Endothelial cell of umbilical vein (primary cell): Measurements from ENCODE around the gene ALPK1. TPM values are rescaled to one million over a fixed set of nuclear protein-coding genes. Genes with fewer than 3 reads are reported as not detected.

Experiments used
- BruUV-seq: library from RNA; stranded (reverse); fragments of 400-500 nt; replicated peaks from 2 replicates; lab custom pipeline; 2021; lab: Mats Ljungman, UMichigan
- CTCF ChIA-PET: fragments of 300-600, 350-600 bp; sonication (Branson Sonifier 250); formaldehyde crosslinking; loops from one replicate; lab custom pipeline; 2021; ENCODE audit warnings: antibody characterized with exemption, inconsistent platforms; lab: Charles Lee
- POLR2A ChIA-PET: fragments of 300-600, 350-600 bp; sonication (Branson Sonifier 250); formaldehyde crosslinking; loops from one replicate; lab custom pipeline; 2021; ENCODE audit warnings: antibody characterized with exemption, inconsistent platforms; lab: Charles Lee
- DNase-seq: peaks from one replicate; pipeline ENCODE4 v3.0.0-alpha.2; 2011; ENCODE audit warnings: low read depth, low spot score
- FAIRE-seq: peaks from 2 replicates; lab custom pipeline; 2011; peaks lifted over from hg19 to GRCh38; lab: Jason Lieb, UNC
- H2AFZ ChIP-seq: 2 replicates; pipeline ENCODE4 v1.6.0; 2012; ENCODE audit warnings: low read depth, low read length, control low read depth, inconsistent platforms
- H3K27ac ChIP-seq: 2 replicates; pipeline ENCODE4 v1.5.1; 2011; ENCODE audit warnings: low read depth, mild to moderate bottlenecking, control low read depth, low read length, moderate library complexity; ENCODE audit not compliant: insufficient read depth
- H3K27me3 ChIP-seq, 2 experiments: 2 replicates each; pipeline versions ENCODE4 v1.6.0 to v1.6.1; 2011; ENCODE audit warnings: low read length in 2 of 2, mixed read lengths in 1 of 2; ENCODE audit not compliant: control insufficient read depth in 2 of 2, insufficient read depth in 2 of 2
- H3K36me3 ChIP-seq, 2 experiments: 2 replicates in 1 of 2; 3 replicates in 1 of 2; pipeline ENCODE4 v1.5.1; 2011; ENCODE audit warnings: low read length in 2 of 2, mild to moderate bottlenecking in 1 of 2, moderate library complexity in 1 of 2; ENCODE audit not compliant: control insufficient read depth in 2 of 2, insufficient read depth in 2 of 2; ENCODE audit errors: extremely low read depth in 1 of 2
- H3K4me1 ChIP-seq: 3 replicates; pipeline ENCODE4 v1.5.1; 2011; ENCODE audit warnings: mild to moderate bottlenecking, low read length; ENCODE audit not compliant: control insufficient read depth, insufficient read depth; ENCODE audit errors: extremely low read depth
- H3K4me2 ChIP-seq: 2 replicates; pipeline ENCODE4 v1.6.1; 2011; ENCODE audit warnings: low read length, control low read depth, mixed read lengths; ENCODE audit not compliant: insufficient read depth
- H3K4me3 ChIP-seq, 3 experiments: fragments of 200-600 bp in 1 of 3; sonication (generic), shearing (Covaris generic) in 1 of 3; replicated peaks in 1 of 3; 2 replicates each; pipeline ENCODE4 v1.5.1; 2011 to 2016; ENCODE audit warnings: control low read depth in 3 of 3, low read length in 3 of 3, mild to moderate bottlenecking in 2 of 3, inconsistent platforms in 1 of 3, low read depth in 1 of 3, moderate library complexity in 1 of 3; ENCODE audit not compliant: insufficient read depth in 1 of 3
- H3K79me2 ChIP-seq: 2 replicates; pipeline ENCODE4 v1.6.0; 2012; ENCODE audit warnings: low read length, inconsistent platforms; ENCODE audit not compliant: control insufficient read depth, insufficient read depth
- H3K9ac ChIP-seq: replicated peaks from 2 replicates; pipeline ENCODE3; 2011; ENCODE audit warnings: low read length, control low read depth; ENCODE audit not compliant: insufficient read depth; ENCODE audit errors: extremely low read depth
- H3K9me1 ChIP-seq: replicated peaks from 3 replicates; pipeline ENCODE4 v1.6.0; 2011; ENCODE audit warnings: mild to moderate bottlenecking, low read length; ENCODE audit not compliant: control insufficient read depth, insufficient read depth; ENCODE audit errors: extremely low read depth
- H3K9me3 ChIP-seq: replicated peaks from 2 replicates; pipeline ENCODE4 v1.5.1; 2012; ENCODE audit warnings: low read length, inconsistent platforms; ENCODE audit not compliant: control insufficient read depth, insufficient read depth
- H4K20me1 ChIP-seq: replicated peaks from 2 replicates; pipeline ENCODE3; 2011; ENCODE audit warnings: mild to moderate bottlenecking, low read length; ENCODE audit not compliant: control insufficient read depth, insufficient read depth; ENCODE audit errors: extremely low read depth
- CTCF ChIP-seq, 2 donors: IDR thresholded peaks; 1 replicate in 1 of 2; 2 replicates in 1 of 2; pipeline ENCODE4 v1.5.1; 2011; ENCODE audit warnings: low read length in 2 of 2, mild to moderate bottlenecking in 2 of 2, moderate library complexity in 2 of 2, control low read depth in 1 of 2, inconsistent platforms in 1 of 2, low read depth in 1 of 2; ENCODE audit not compliant: insufficient read depth in 1 of 2; ENCODE audit errors: extremely low read depth in 1 of 2
- EZH2 ChIP-seq: IDR thresholded peaks from 2 replicates; pipeline ENCODE4 v1.6.1; 2012; ENCODE audit warnings: borderline replicate concordance, low read depth, mild to moderate bottlenecking, moderate library complexity, low read length, inconsistent platforms; ENCODE audit not compliant: severe bottlenecking
- FOS ChIP-seq: IDR thresholded peaks from 2 replicates; pipeline ENCODE4 v1.6.1; 2011; ENCODE audit warnings: mild to moderate bottlenecking, low read length, moderate library complexity, borderline replicate concordance; ENCODE audit not compliant: insufficient read depth
- GATA2 ChIP-seq: IDR thresholded peaks from 2 replicates; pipeline ENCODE4 v1.7.0; 2011; ENCODE audit warnings: low read depth, mild to moderate bottlenecking, moderate library complexity, mixed read lengths, low read length; ENCODE audit not compliant: insufficient read length, insufficient read depth
- JUN ChIP-seq: IDR thresholded peaks from 2 replicates; pipeline ENCODE4 v1.6.1; 2011; ENCODE audit warnings: borderline replicate concordance, low read depth; ENCODE audit not compliant: insufficient read length, insufficient read depth
- MAX ChIP-seq: IDR thresholded peaks from 2 replicates; pipeline ENCODE4 v1.6.1; 2011; ENCODE audit not compliant: insufficient read depth, insufficient read length
- MYC ChIP-seq: IDR thresholded peaks from one replicate; pipeline ENCODE4 v1.6.1; 2011; ENCODE audit warnings: mild to moderate bottlenecking, low read depth, low read length
- POLR2A ChIP-seq: IDR thresholded peaks from 2 replicates; pipeline ENCODE4 v1.6.1; 2012; ENCODE audit warnings: low read depth, mild to moderate bottlenecking, control low read depth, low read length
- POLR2AphosphoS5 ChIP-seq: IDR thresholded peaks from 2 replicates; pipeline ENCODE4 v1.6.1; 2012; ENCODE audit warnings: low read depth, mild to moderate bottlenecking, control low read depth, low read length, moderate library complexity; ENCODE audit not compliant: insufficient read depth
- dilution Hi-C: fragments of 300-500 bp; cut with MboI; formaldehyde crosslinking; loops from one replicate; pipeline ENCODE4 v1.15.0; 2019; ENCODE audit warnings: low sequenced_read_pairs; ENCODE audit not compliant: extremely low pct_ligation_motif_present
- intact Hi-C: fragments of 100-400 bp; cut with micrococcal nuclease; formaldehyde crosslinking; loops from one replicate; pipeline ENCODE4 v1.10.0; 2022
- polyA plus RNA-seq, 4 experiments: library from polyadenylated mRNA; depleted of rRNA in 3 of 4; stranded (reverse) in 3 of 4; unstranded in 1 of 4; fragments of >200 nt; gene quantifications; 2 replicates each; pipeline versions ENCODE4 v1.2.1 to v1.2.3, GENCODE V29; 2011 to 2012; ENCODE audit warnings: missing spikeins in 1 of 4
- total RNA-seq: library from RNA; stranded (reverse); gene quantifications from 2 replicates; pipeline ENCODE4 v1.2.3, GENCODE V29; 2021

The ALPK1 gene
- total and polyA plus RNA-seq, 2 donors (not counting 3 experiments of a cell fraction or from before 2014, with no cell fraction given) = 1.4 to 5.5 TPM

GRCh38 chr4:112453321-112453720, 156.2 kb downstream of the ALPK1 start:
- Histone ChIP-seq H3K27ac (no peak overlapping the region), H3K79me2 (no peaks in the 10 kb centered on the region), H3K4me3 (no peak overlapping the region), H4K20me1 (no peaks in the 10 kb centered on the region), H3K9ac (no peak overlapping the region), H3K9me3 (no peaks in the 10 kb centered on the region), H3K9me1 (no peaks in the 10 kb centered on the region), H3K4me1 (no peaks in the 10 kb centered on the region), H3K4me2 (no peak overlapping the region), H3K36me3 (no peaks in the 10 kb centered on the region), H2AFZ (no peak overlapping the region), H3K27me3 (peaks cover 0 to 1% of the 10 kb centered on the region in 2 experiments)
- CTCF ChIA-PET = no interaction called here
- no peak for DNase-seq
- TF ChIP-seq CTCF (IDR thresholded peaks at IDR 0.05; ENCODE audit: extremely low read depth in 1 of 2, insufficient read depth in 1 of 2, low read depth in 1 of 2, low read length in 2 of 2) = no peak
- no peak for TF ChIP-seq GATA2
- no peak for TF ChIP-seq MAX
- TF ChIP-seq FOS = no peak
- no peak for TF ChIP-seq JUN
- TF ChIP-seq MYC = no peak
- no peak for TF ChIP-seq EZH2
- no peak for TF ChIP-seq POLR2A
- TF ChIP-seq POLR2AphosphoS5 = no peak
- no peak for FAIRE-seq
- POLR2A ChIA-PET = no interaction called here
- BruUV-seq = no TSS peak
- intact Hi-C loops (no loop called here), dilution Hi-C loops (no loop called here)
